ENCODE measurements around the gene RDH12.

The RDH12 gene

DNA sequence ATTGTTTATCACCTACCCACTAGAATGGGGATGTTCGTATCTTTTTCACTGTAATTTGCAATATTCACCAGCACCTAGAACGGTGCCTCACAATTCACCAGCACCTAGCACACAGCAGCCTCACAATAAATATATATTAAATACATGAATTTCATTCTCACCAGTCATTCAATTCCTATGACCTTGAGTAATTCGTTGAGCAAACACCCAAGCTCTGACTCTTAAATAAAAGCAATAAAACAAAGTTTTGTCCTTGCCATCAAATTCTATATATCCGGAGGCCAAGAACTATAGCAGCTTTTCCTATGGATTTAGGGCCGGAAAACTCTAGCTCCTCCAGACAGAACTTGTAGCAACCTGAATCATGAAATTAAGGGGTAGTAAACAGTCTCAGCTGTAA lies 28.2 kb upstream of the RDH12 start:
- DNase-seq (ENCODE audit: low read depth): peak; percentile 21
- peak overlapping the region; percentile 90 for H3K4me3 ChIP-seq (ENCODE audit: low read length)
- no peak for TF ChIP-seq CTCF (conservative IDR thresholded peaks at IDR 0.05; ENCODE audit: low read length)

GRCh38 chr14:67674139-67674479 lies 27.6 kb upstream of the RDH12 start:
- peak; percentile 34 for TF ChIP-seq CTCF (conservative IDR thresholded peaks at IDR 0.05; ENCODE audit: low read length)
- DNase-seq (ENCODE audit: low read depth): peak; percentile 52
- H3K4me3 ChIP-seq (ENCODE audit: low read length): peak overlapping the region; percentile 90

- TF ChIP-seq CTCF (conservative IDR thresholded peaks at IDR 0.05; ENCODE audit: low read length): peak; percentile 34; the same call in 1 of the 2 replicates
- peak; percentile 72 for DNase-seq (ENCODE audit: low read depth)
Observed at GRCh38 chr14:67674480-67675218, 27.0 kb upstream of the RDH12 start, which contains the start of gene VTI1B. Gene VTI1B (minus strand): TSS chr14:67674632. CDS start chr14:67674489, 143 bp downstream.

DNA sequence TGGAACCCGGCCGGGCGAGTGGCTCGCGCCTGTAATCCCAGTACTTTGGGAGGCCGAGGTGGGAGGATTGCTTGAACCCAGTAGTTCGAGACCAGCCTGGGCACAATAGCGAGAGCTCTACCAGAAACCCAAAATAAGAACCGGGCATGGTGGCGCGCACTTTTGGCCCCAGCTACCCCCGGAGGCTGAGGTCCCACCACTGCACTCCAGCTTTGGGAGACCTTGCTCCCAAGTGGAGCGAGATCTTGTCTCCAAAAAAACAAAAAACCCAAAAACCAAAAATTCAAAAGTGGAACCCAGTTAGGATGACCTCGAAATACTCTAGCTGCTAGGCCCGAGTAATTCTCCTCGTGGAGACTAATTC lies 26.5 kb upstream of the RDH12 start:
- peak overlapping the region; percentile 90 for H3K4me3 ChIP-seq (ENCODE audit: low read length)
- no peak for TF ChIP-seq CTCF (conservative IDR thresholded peaks at IDR 0.05; ENCODE audit: low read length)
- no peak for DNase-seq (ENCODE audit: low read depth)

More at GRCh38 chr14:67674480-67675218, 27.0 kb upstream of the RDH12 start, which contains the start of gene VTI1B:
- H3K4me3 ChIP-seq (ENCODE audit: low read length): peak within 1 kb of the TSS; percentile 90

DNA sequence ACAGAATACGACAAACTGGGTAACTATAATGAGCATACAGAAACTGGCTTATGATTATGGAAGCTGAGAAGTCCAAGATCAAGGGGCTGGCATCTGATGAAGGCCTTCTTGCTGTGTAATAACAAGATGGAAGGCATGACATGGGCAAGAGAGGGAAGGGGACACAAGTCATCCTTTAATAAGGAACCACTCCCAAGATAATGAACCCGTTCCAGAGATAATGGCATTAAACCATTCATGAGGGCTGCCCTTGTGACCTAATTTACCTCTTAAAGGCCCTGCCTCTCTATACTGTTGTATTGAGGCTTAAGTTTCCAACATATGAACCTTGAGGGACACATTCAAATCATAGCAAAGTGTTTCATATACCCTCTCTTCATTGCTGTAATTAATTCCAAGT lies 22.7 kb upstream of the RDH12 start:
- DNase-seq (ENCODE audit: low read depth): no peak
- no peak overlapping the region for H3K4me3 ChIP-seq (ENCODE audit: low read length)
- TF ChIP-seq CTCF (conservative IDR thresholded peaks at IDR 0.05; ENCODE audit: low read length): no peak

- no peak overlapping the region for H3K4me3 ChIP-seq (ENCODE audit: low read length)
- no peak for TF ChIP-seq CTCF (conservative IDR thresholded peaks at IDR 0.05; ENCODE audit: low read length)
- DNase-seq (ENCODE audit: low read depth): peak; percentile 68
Observed at GRCh38 chr14:67680121-67680602, 21.5 kb upstream of the RDH12 start.

DNA sequence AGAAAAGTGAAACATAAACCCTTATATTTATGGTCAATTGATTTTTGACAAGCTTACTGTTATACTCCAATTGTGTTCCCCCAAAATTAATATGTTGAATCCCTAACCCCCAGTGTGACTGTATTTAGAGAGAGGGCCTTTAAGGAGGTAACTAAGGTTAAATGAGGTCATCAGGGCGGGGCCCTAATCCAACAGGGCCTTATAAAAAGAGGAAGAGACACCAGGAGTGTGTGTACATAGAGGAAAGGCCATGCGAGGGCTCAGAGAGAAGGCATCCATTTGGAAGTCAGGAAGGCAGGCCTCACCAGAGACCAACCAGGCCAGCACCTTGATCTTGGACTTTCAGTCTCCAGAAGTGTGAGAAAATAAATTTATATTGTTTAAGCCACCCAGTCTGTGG lies 20.7 kb upstream of the RDH12 start:
- TF ChIP-seq CTCF (conservative IDR thresholded peaks at IDR 0.05; ENCODE audit: low read length): no peak
- no peak for DNase-seq (ENCODE audit: low read depth)
- no peak overlapping the region for H3K4me3 ChIP-seq (ENCODE audit: low read length)
